Neutrophil (primary cell): Measurements from ENCODE around the gene LRMDA.

Source experiments
- H3K27ac ChIP-seq: fragments of 200-600 bp; sonication (generic); 2 replicates; pipeline ENCODE4 v1.5.1; 2016; ENCODE audit warnings: mild to moderate bottlenecking, moderate library complexity
- H3K27me3 ChIP-seq: fragments of 200-600 bp; sonication (generic); 2 replicates; pipeline ENCODE4 v1.6.0; 2016; ENCODE audit warnings: mild to moderate bottlenecking
- H3K36me3 ChIP-seq: fragments of 200-600 bp; sonication (generic); 2 replicates; pipeline ENCODE4 v1.5.1; 2017
- H3K4me1 ChIP-seq, 2 experiments: fragments of 200-600 bp in 1 of 2; sonication (generic) in 1 of 2; 1 replicate in 1 of 2; 2 replicates in 1 of 2; pipeline versions ENCODE4 v1.5.1 to v1.6.1; 2013 to 2016; ENCODE audit warnings: low read depth in 1 of 2, low read length in 1 of 2, mild to moderate bottlenecking in 1 of 2, moderate library complexity in 1 of 2; ENCODE audit not compliant: control insufficient read depth in 1 of 2, insufficient read depth in 1 of 2
- H3K4me3 ChIP-seq, 2 experiments: fragments of 200-600 bp in 1 of 2; sonication (generic) in 1 of 2; 1 replicate in 1 of 2; 2 replicates in 1 of 2; pipeline ENCODE4 v1.5.1; 2013 to 2016; ENCODE audit warnings: low read depth in 1 of 2, low read length in 1 of 2, mild to moderate bottlenecking in 1 of 2, moderate library complexity in 1 of 2
- H3K9me3 ChIP-seq: fragments of 200-600 bp; sonication (generic); 2 replicates; pipeline ENCODE4 v1.5.1; 2016
- TF ChIP-seq, protein P1 (sequence below): fragments of 200-600 bp; sonication (generic); IDR thresholded peaks from 2 replicates; pipeline ENCODE4 v1.5.1; 2016; ENCODE audit warnings: antibody characterized with exemption

The LRMDA gene

DNA sequence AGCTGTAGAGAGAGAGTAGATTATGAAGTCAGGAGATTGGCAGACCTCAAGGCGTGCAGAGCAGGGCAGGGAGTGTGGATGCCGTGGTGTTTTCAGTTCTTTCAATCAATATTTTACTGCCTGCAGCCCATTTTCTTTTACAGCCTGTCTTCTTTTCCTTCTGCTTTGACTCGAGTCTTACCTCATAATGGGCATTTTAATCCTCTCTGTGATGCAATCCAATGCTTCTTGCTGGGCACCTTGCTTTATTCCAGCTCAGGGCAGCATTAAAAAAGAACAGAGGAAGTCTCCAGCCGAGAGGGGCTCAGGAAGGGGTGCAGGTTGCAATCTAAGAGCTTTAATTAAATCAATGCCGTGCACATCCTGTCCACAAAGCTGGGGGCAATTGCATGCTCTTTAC is 839.0 kb downstream of the LRMDA start:
- H3K27ac ChIP-seq: no peak overlapping the region
- H3K36me3 ChIP-seq: no peaks in the 10 kb centered on the region
- H3K9me3 ChIP-seq: no peaks in the 10 kb centered on the region
- no peaks in the 10 kb centered on the region for H3K27me3 ChIP-seq
- TF ChIP-seq, protein P1, sequence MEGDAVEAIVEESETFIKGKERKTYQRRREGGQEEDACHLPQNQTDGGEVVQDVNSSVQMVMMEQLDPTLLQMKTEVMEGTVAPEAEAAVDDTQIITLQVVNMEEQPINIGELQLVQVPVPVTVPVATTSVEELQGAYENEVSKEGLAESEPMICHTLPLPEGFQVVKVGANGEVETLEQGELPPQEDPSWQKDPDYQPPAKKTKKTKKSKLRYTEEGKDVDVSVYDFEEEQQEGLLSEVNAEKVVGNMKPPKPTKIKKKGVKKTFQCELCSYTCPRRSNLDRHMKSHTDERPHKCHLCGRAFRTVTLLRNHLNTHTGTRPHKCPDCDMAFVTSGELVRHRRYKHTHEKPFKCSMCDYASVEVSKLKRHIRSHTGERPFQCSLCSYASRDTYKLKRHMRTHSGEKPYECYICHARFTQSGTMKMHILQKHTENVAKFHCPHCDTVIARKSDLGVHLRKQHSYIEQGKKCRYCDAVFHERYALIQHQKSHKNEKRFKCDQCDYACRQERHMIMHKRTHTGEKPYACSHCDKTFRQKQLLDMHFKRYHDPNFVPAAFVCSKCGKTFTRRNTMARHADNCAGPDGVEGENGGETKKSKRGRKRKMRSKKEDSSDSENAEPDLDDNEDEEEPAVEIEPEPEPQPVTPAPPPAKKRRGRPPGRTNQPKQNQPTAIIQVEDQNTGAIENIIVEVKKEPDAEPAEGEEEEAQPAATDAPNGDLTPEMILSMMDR: no peak
- H3K4me1 ChIP-seq: peaks cover 15 to 28% of the 10 kb centered on the region in 2 experiments
- no peak overlapping the region for H3K4me3 ChIP-seq

DNA sequence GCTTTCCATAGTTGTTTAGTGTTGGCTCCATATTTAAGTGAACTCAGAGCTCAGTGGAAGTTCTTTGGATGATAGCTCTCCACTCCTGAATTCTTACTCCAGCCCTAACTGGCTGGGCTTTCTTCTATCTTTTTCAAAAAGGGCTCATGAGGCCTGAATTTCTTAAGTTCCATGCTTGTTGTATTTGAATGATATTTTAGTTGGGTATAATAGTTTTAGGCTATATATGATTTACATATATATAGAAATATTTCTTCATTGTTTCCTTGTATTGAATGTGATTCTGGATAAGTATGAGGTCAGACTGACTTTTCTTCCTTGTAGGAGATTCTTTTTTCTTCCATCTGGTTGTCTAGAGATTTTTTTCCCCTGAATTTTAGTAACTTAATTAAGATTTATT is 843.5 kb downstream of the LRMDA start:
- H3K27ac ChIP-seq: no peak overlapping the region
- H3K36me3 ChIP-seq: no peaks in the 10 kb centered on the region
- H3K4me1 ChIP-seq: peaks cover 5 to 7% of the 10 kb centered on the region in 2 experiments
- no peaks in the 10 kb centered on the region for H3K9me3 ChIP-seq
- no peak overlapping the region for H3K4me3 ChIP-seq
- H3K27me3 ChIP-seq: no peaks in the 10 kb centered on the region
- TF ChIP-seq, protein P1: no peak

DNA sequence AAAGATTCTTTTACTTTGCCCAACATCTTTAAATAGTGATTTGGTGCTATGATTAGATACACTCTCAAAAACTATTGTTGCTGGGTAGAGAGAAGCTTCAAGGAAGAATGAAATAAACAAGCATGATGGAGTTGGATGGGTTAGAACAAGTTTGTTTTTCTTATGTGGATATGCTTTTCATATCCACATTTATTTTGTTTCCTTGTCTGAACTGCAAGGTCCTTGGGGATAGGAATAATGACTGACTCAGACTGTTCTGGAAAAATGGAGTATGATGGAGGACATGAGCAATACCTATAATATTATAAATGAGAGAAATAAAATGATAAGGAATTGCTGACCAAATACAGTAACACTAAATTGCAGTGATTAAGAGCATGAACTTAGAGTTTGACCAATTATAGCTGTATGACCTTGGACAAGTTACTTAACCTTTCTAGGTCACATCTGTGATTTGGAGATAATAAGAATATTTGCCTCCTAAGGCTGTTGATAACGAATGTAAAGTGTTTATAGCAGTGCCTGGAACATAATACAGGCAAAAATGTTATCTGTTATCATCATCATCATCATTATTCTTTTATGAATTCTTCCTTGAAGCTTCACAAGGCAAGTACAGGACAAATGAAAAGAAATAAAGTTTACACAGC is 847.5 kb downstream of the LRMDA start:
- H3K27ac ChIP-seq: no peak overlapping the region
- TF ChIP-seq, protein P1: no peak

DNA sequence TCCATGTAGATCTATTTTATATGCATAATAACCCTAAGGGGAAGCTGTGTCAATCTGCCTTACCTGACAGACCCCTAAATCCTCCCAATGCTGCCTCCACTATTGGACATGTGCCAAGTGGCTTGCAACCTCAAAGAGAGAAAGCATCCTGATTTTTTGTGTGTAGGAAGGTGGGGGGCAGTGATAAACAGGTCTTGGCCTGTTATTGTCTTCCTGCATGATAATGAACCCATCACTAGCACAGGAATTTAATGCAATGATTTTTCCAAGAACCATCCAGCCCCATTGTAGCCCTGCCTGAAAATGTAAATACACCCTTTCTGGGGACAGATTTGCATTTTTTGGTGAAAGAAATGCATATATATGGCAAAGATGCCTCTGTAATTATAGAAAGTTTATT is 850.2 kb downstream of the LRMDA start:
- no peak overlapping the region for H3K4me3 ChIP-seq
- TF ChIP-seq, protein P1: no peak
- H3K9me3 ChIP-seq: no peaks in the 10 kb centered on the region
- H3K27me3 ChIP-seq: peaks cover 8% of the 10 kb centered on the region
- peaks cover 0 to 6% of the 10 kb centered on the region in 2 experiments for H3K4me1 ChIP-seq
- H3K36me3 ChIP-seq: no peaks in the 10 kb centered on the region
- no peak overlapping the region for H3K27ac ChIP-seq

More for the DNA sequence above, 847.5 kb downstream of the LRMDA start:
- H3K36me3 ChIP-seq: no peaks in the 10 kb centered on the region
- peaks cover 8% of the 10 kb centered on the region for H3K27me3 ChIP-seq
- no peaks in the 10 kb centered on the region for H3K4me1 ChIP-seq
- H3K4me3 ChIP-seq: no peak overlapping the region
- H3K9me3 ChIP-seq: no peaks in the 10 kb centered on the region

DNA sequence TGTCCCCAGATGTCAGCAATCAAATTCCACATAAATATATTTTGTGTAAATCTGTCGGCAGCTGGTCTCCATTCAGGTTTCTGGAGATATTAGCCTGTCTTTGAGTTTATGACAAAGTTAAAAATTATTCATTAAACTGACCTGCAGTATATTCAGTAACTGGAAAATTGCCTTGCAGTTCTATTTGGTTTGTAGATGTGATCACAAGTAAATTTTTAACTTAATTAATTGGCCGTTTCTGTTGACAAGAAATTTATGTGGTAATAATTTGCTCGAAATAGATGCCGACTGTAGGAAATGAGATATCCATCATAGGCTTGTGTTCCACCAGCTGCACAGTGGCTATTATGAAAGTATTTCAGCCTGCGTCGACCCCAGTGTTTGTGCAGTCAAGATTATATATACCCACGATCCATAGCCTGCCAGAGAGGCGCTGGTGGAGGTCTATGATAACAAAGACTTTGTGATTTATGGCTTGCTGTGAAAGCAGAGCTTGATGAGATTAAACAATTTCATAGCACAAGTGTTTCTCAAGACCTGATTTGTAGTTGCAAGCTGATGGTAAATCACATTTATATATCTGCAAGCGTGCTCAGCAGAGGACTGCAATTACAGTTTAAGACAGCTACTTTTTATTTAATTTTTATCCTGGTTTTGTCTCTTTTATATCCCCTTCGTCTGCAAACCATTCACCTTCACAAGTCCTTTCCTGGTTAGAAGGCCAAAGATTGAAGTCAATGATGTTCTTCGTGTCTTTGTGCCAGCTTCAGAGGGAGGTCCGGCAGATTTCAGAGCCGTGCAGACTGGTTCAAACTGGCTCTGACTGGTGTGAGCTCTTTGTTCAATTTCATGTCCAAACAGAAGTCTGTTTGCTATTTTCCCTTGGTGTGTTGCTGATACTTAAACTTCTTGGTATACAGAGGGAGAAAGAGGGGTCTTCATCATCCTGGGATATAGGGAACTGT is 850.9 kb downstream of the LRMDA start:
- no peak overlapping the region for H3K27ac ChIP-seq
- peaks cover 8% of the 10 kb centered on the region for H3K27me3 ChIP-seq
- TF ChIP-seq, protein P1: no peak
- peaks cover 0 to 6% of the 10 kb centered on the region in 2 experiments for H3K4me1 ChIP-seq
- H3K36me3 ChIP-seq: no peaks in the 10 kb centered on the region
- H3K9me3 ChIP-seq: no peaks in the 10 kb centered on the region
- H3K4me3 ChIP-seq: no peak overlapping the region
